Caco-2 (cell line): ENCODE results near the gene MYADML2. TPM values are rescaled to one million over a fixed set of nuclear protein-coding genes. Genes with fewer than 3 reads are reported as not detected.
A peak's percentile ranks its signal among the peaks of the same experiment; 100 is the strongest.

Experiments
- BruUV-seq: library from RNA; stranded (reverse); fragments of 400-500 nt; replicated peaks from 2 replicates; lab custom pipeline; 2021; lab: Mats Ljungman, UMichigan
- CTCF ChIA-PET: fragments of 300-600 bp; sonication (Branson Sonifier 250); formaldehyde crosslinking; loops from one replicate; lab custom pipeline; 2022; ENCODE audit warnings: antibody characterized with exemption; lab: Charles Lee
- POLR2A ChIA-PET: fragments of 300-600 bp; sonication (Branson Sonifier 250); formaldehyde crosslinking; loops from one replicate; lab custom pipeline; 2022; ENCODE audit warnings: antibody characterized with exemption; lab: Charles Lee
- DNase-seq, 2 experiments: peaks; one replicate each; pipeline versions ENCODE4 v3.0.0 to v3.0.0-alpha.2; 2020 to 2022
- H3K27me3 ChIP-seq: replicated peaks from 2 replicates; pipeline ENCODE4 v1.6.0; 2011; ENCODE audit warnings: low read length; ENCODE audit not compliant: control insufficient read depth, insufficient read depth
- H3K36me3 ChIP-seq: 2 replicates; pipeline ENCODE4 v1.5.1; 2011; ENCODE audit warnings: low read length; ENCODE audit not compliant: control insufficient read depth, insufficient read depth
- H3K4me1 ChIP-seq: fragments of 250-450 bp; sonication (Bioruptor Pico); 2 replicates; pipeline ENCODE4 v1.5.1; 2020; ENCODE audit warnings: mild to moderate bottlenecking
- H3K4me3 ChIP-seq: 2 replicates; pipeline ENCODE4 v1.5.1; 2011; ENCODE audit warnings: low read depth, mild to moderate bottlenecking, control low read depth, low read length
- H3K9me3 ChIP-seq: fragments of 250-450 bp; sonication (Bioruptor Pico); 2 replicates; pipeline ENCODE4 v1.5.1; 2020; ENCODE audit warnings: mild to moderate bottlenecking, moderate library complexity
- H3K27ac Mint-ChIP-seq: one replicate; pipeline ENCODE4 v1.8.0; 2022; ENCODE audit warnings: mixed read lengths; ENCODE audit not compliant: unreplicated experiment
- H3K27me3 Mint-ChIP-seq: one replicate; pipeline ENCODE4 v1.8.0; 2022; ENCODE audit warnings: mixed read lengths; ENCODE audit not compliant: insufficient read depth, unreplicated experiment
- H3K36me3 Mint-ChIP-seq: one replicate; pipeline ENCODE4 v1.8.0; 2022; ENCODE audit warnings: mild to moderate bottlenecking, mixed read lengths; ENCODE audit not compliant: insufficient read depth, unreplicated experiment
- H3K4me1 Mint-ChIP-seq: one replicate; pipeline ENCODE4 v1.8.0; 2022; ENCODE audit warnings: low read depth, mixed read lengths; ENCODE audit not compliant: unreplicated experiment
- H3K4me3 Mint-ChIP-seq: one replicate; pipeline ENCODE4 v1.8.0; 2022; ENCODE audit warnings: mild to moderate bottlenecking, moderate library complexity, mixed read lengths; ENCODE audit not compliant: unreplicated experiment
- H3K9me3 Mint-ChIP-seq: one replicate; pipeline ENCODE4 v1.8.0; 2022; ENCODE audit warnings: mixed read lengths; ENCODE audit not compliant: unreplicated experiment
- CTCF ChIP-seq, 2 experiments: fragments of 200-600 bp in 1 of 2; IDR thresholded peaks; 1 replicate in 1 of 2; 2 replicates in 1 of 2; pipeline versions ENCODE4 v1.5.1 to v1.8.0; 2011 to 2022; ENCODE audit warnings: antibody characterized with exemption in 1 of 2, control low read depth in 1 of 2, inconsistent platforms in 1 of 2, low read depth in 1 of 2, low read length in 1 of 2, mild to moderate bottlenecking in 1 of 2, moderate library complexity in 1 of 2; ENCODE audit not compliant: insufficient read depth in 1 of 2, severe bottlenecking in 1 of 2, unreplicated experiment in 1 of 2
- intact Hi-C: fragments of 100-400 bp; cut with micrococcal nuclease; formaldehyde crosslinking; loops from one replicate; pipeline ENCODE4 v1.10.0; 2022; ENCODE audit not compliant: unreplicated experiment
- total RNA-seq: library from RNA; stranded (reverse); gene quantifications from 2 replicates; pipeline ENCODE4 v1.2.3, GENCODE V29; 2022

MYADML2 gene
- total RNA-seq, 1 experiment from 2014 or later: not detected

- Histone ChIP-seq H3K27me3 (no peaks in the 10 kb centered on the region), H3K4me1 (peaks cover 4% of the 10 kb centered on the region; the same call in 1 of the 2 replicates), H3K9me3 (no peaks in the 10 kb centered on the region), H3K4me3 (no peak overlapping the region), H3K36me3 (peaks cover 3% of the 10 kb centered on the region; the same call in 1 of the 2 replicates)
- intact Hi-C loops: no loop called here
- Mint-ChIP-seq H3K36me3 (peaks cover 40% of the 10 kb centered on the region), H3K9me3 (no peaks in the 10 kb centered on the region), H3K27ac (no peak overlapping the region), H3K4me1 (peaks cover 5% of the 10 kb centered on the region), H3K27me3 (no peaks in the 10 kb centered on the region), H3K4me3 (no peak overlapping the region)
- BruUV-seq: no TSS peak
- ChIA-PET POLR2A (no interaction called here), CTCF (no interaction called here)
- no peak for DNase-seq
- TF ChIP-seq CTCF (IDR thresholded peaks at IDR 0.05; ENCODE audit: insufficient read depth in 1 of 2, low read depth in 1 of 2, low read length in 1 of 2, severe bottlenecking in 1 of 2, unreplicated experiment in 1 of 2): no peak
Observed at GRCh38 chr17:81939218-81939617, 7.8 kb downstream of the MYADML2 start.

- no peaks in the 10 kb centered on the region for H3K27me3 ChIP-seq
- Mint-ChIP-seq H3K4me1 (peaks cover 12% of the 10 kb centered on the region), H3K36me3 (peaks cover 67% of the 10 kb centered on the region), H3K9me3 (no peaks in the 10 kb centered on the region), H3K27ac (peak overlapping the region; percentile 92), H3K27me3 (no peaks in the 10 kb centered on the region), H3K4me3 (peak overlapping the region; percentile 94)
- H3K36me3 ChIP-seq: peaks cover 3% of the 10 kb centered on the region; the same call in 1 of the 2 replicates
- POLR2A ChIA-PET: interaction anchor here (0.8 kb wide), 1 partner anchor 9 kb away, joined by 4 read pairs; no protein-coding TSS in a partner anchor
- H3K9me3 ChIP-seq: no peaks in the 10 kb centered on the region
- no TSS peak for BruUV-seq
- H3K4me1 ChIP-seq: no peaks in the 10 kb centered on the region
- intact Hi-C loops: no loop called here
- CTCF ChIA-PET: interaction anchor here (0.6 to 0.8 kb wide), 2 partner anchors 8 to 25 kb away, joined by 3 to 5 read pairs; no protein-coding TSS in a partner anchor
- no peak for TF ChIP-seq CTCF (IDR thresholded peaks at IDR 0.05; ENCODE audit: insufficient read depth in 1 of 2, low read depth in 1 of 2, low read length in 1 of 2, severe bottlenecking in 1 of 2, unreplicated experiment in 1 of 2)
- no peak for DNase-seq
- H3K4me3 ChIP-seq: peak overlapping the region; percentile 15; the same call in 1 of the 2 replicates
Observed at GRCh38 chr17:81935709-81936084, 11.3 kb downstream of the MYADML2 start.

GRCh38 chr17:81934850-81935708 lies 12.0 kb downstream of the MYADML2 start:
- H3K27me3 ChIP-seq: no peaks in the 10 kb centered on the region
- H3K9me3 ChIP-seq: no peaks in the 10 kb centered on the region
- peaks cover 67% of the 10 kb centered on the region for H3K36me3 Mint-ChIP-seq
- TF ChIP-seq CTCF (IDR thresholded peaks at IDR 0.05; ENCODE audit: insufficient read depth in 1 of 2, low read depth in 1 of 2, low read length in 1 of 2, severe bottlenecking in 1 of 2, unreplicated experiment in 1 of 2): no peak
- no TSS peak for BruUV-seq
- no peak overlapping the region for H3K27ac Mint-ChIP-seq
- peaks cover 3% of the 10 kb centered on the region; the same call in 1 of the 2 replicates for H3K36me3 ChIP-seq
- peaks cover 12% of the 10 kb centered on the region for H3K4me1 Mint-ChIP-seq
- H3K27me3 Mint-ChIP-seq: no peaks in the 10 kb centered on the region
- H3K9me3 Mint-ChIP-seq: no peaks in the 10 kb centered on the region
- H3K4me3 Mint-ChIP-seq: peak overlapping the region; percentile 94
- ChIA-PET CTCF (interaction anchor here (0.6 kb wide), 1 partner anchor 9 kb away, joined by 5 read pairs; no protein-coding TSS in a partner anchor), POLR2A (no interaction called here)
- DNase-seq: no peak
- intact Hi-C loops: no loop called here
- no peak overlapping the region for H3K4me3 ChIP-seq
- no peaks in the 10 kb centered on the region for H3K4me1 ChIP-seq
